ES-I3 (cell line): ENCODE data around the gene EMILIN1.
"Not testable (repeated sequence)": the region's sequence is repeated elsewhere in the genome, so short reads cannot be mapped to it uniquely, and the experiment has no call there.

Experiments used
- H3K36me3 ChIP-seq: 2 replicates; pipeline ENCODE4 v1.6.1; 2013; ENCODE audit warnings: mild to moderate bottlenecking, low read length, control low read depth, moderate library complexity; ENCODE audit not compliant: insufficient read depth
- H3K4me1 ChIP-seq: 2 replicates; pipeline ENCODE4 v1.6.1; 2013; ENCODE audit warnings: mild to moderate bottlenecking, control low read depth, low read length; ENCODE audit not compliant: insufficient read depth
- H3K9ac ChIP-seq: 2 replicates; pipeline ENCODE4 v1.6.1; 2013; ENCODE audit warnings: low read depth, mild to moderate bottlenecking, low read length, moderate library complexity
- H3K9me3 ChIP-seq: 2 replicates; pipeline ENCODE4 v1.6.1; 2013; ENCODE audit warnings: mild to moderate bottlenecking, low read length, moderate library complexity; ENCODE audit not compliant: control insufficient read depth, insufficient read depth

Gene EMILIN1

DNA sequence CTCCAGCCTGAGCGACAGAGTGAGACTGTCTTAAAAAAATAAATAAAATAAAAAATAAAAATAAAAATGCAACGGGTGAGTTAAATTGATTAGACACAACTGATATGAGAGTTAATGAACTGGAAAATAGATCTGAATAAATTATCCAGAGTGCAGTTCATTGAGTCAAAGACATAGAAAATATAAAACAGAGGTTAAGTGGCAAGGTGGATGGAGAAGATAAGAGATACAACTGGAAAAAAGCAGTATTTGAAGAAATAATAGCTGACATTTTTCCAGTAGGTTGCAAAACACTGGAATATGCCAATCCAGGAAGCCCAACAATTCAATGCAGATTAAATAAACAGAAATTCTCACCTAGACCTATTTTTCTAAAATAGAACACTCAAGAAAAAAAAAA is 29.8 kb downstream of the EMILIN1 start:
- Histone ChIP-seq H3K9me3 (no peaks in the 10 kb centered on the region), H3K4me1 (no peaks in the 10 kb centered on the region), H3K36me3 (no peaks in the 10 kb centered on the region), H3K9ac (no peak overlapping the region)

- Histone ChIP-seq H3K9ac (no peak overlapping the region), H3K36me3 (no peaks in the 10 kb centered on the region), H3K4me1 (no peaks in the 10 kb centered on the region)
These were observed 30.7 kb downstream of the EMILIN1 start for GRCh38 chr2:27109083-27109482.

GRCh38 chr2:27110603-27111352 is 32.4 kb downstream of the EMILIN1 start:
- H3K9me3 ChIP-seq, H3K36me3 ChIP-seq, H3K4me1 ChIP-seq: not testable (repeated sequence)
- peak overlapping the region; percentile 28; the same call in 1 of the 2 replicates for H3K9ac ChIP-seq

More at GRCh38 chr2:27109083-27109482, 30.7 kb downstream of the EMILIN1 start:
- H3K9me3 ChIP-seq = no peaks in the 10 kb centered on the region

GRCh38 chr2:27111392-27112078 is 33.1 kb downstream of the EMILIN1 start:
- H3K36me3 ChIP-seq, H3K9me3 ChIP-seq, H3K9ac ChIP-seq, H3K4me1 ChIP-seq: not testable (repeated sequence)

DNA sequence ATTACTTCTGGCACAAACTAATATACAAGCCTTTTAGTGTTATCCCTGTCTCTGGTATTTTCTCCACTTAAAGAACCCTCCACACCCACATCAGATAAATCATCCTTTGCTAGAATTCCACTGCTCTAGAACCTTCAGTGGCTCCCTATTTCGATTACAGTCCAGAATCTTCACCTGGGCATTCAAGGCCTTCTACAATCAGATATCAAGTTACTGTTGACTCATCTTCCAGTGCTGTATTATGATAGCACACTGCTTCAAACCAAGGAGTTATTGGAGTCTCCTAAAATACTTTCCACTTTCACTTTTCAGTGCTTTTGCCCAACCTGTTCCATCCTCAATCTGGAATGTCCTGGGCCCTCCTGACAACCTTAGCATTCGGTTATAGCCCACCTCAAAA is 37.1 kb downstream of the EMILIN1 start:
- H3K9ac ChIP-seq = no peak overlapping the region
- H3K36me3 ChIP-seq = no peaks in the 10 kb centered on the region
- H3K9me3 ChIP-seq = no peaks in the 10 kb centered on the region
- no peaks in the 10 kb centered on the region for H3K4me1 ChIP-seq

GRCh38 chr2:27117995-27118524 is 39.6 kb downstream of the EMILIN1 start:
- H3K9me3 ChIP-seq = no peaks in the 10 kb centered on the region
- peak overlapping the region; percentile 55; the same call in 1 of the 2 replicates for H3K9ac ChIP-seq
- no peaks in the 10 kb centered on the region for H3K36me3 ChIP-seq
- H3K4me1 ChIP-seq = 0 out of 2 replicates have a peak, but pooled peaks cover 3% of the 10 kb centered on the region

- Histone ChIP-seq H3K9me3 (no peaks in the 10 kb centered on the region), H3K4me1 (0 out of 2 replicates have a peak, but pooled peaks cover 5% of the 10 kb centered on the region), H3K36me3 (no peaks in the 10 kb centered on the region), H3K9ac (peak within 1 kb of the TSS; percentile 55; the same call in 1 of the 2 replicates)
These were observed 40.3 kb downstream of the EMILIN1 start, which contains the start of gene CGREF1 for GRCh38 chr2:27118525-27119329. Gene CGREF1 (minus strand): TSS chr2:27119128. CDS start chr2:27104366, 14,762 bp downstream.

DNA sequence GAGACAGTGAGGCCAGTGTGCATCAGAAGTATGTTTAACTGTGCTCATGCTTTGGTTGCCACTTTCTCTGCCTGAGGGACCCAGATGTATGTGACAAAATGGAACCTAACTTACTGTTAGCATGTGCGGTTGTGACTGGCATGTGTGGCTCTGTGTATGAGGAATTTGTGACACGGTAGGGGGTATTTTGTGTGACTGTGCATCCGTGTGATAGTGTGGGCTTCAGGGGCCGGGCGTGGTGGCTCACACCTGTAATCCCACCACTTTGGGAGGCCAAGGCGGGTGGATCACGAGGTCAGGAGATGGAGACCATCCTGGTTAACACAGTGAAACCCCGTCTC is 40.9 kb downstream of the EMILIN1 start:
- H3K36me3 ChIP-seq, H3K4me1 ChIP-seq, H3K9me3 ChIP-seq: not testable (repeated sequence)
- peak overlapping the region; percentile 55; the same call in 1 of the 2 replicates for H3K9ac ChIP-seq

DNA sequence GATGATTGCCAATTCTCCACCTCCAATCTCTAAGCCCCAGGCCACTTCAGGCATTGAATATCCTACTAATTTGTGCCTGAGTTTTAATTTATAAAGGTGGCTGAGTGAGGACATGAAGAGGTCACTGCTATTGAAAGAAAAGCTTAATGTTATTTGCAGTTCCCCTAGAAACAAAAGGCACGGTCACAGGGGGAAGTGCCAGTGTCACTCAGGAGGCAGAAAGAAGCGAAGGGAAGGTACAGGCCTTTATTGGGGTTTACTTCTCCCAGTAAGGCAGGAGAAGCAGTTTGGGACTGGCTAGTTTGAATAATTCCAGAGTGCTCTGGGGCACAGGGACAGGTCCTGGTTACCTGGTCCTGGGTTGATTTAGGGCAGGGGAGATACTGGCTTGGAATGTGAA is 43.5 kb downstream of the EMILIN1 start:
- H3K36me3 ChIP-seq = no peaks in the 10 kb centered on the region
- peaks cover 10% of the 10 kb centered on the region; the same call in 1 of the 2 replicates for H3K4me1 ChIP-seq
- H3K9me3 ChIP-seq = no peaks in the 10 kb centered on the region
- H3K9ac ChIP-seq = no peak overlapping the region

- peaks cover 10% of the 10 kb centered on the region; the same call in 1 of the 2 replicates for H3K4me1 ChIP-seq
- no peaks in the 10 kb centered on the region for H3K36me3 ChIP-seq
- H3K9ac ChIP-seq = peak overlapping the region; percentile 46; the same call in 1 of the 2 replicates
- no peaks in the 10 kb centered on the region for H3K9me3 ChIP-seq
These were observed 44.4 kb downstream of the EMILIN1 start for GRCh38 chr2:27122791-27123190.

DNA sequence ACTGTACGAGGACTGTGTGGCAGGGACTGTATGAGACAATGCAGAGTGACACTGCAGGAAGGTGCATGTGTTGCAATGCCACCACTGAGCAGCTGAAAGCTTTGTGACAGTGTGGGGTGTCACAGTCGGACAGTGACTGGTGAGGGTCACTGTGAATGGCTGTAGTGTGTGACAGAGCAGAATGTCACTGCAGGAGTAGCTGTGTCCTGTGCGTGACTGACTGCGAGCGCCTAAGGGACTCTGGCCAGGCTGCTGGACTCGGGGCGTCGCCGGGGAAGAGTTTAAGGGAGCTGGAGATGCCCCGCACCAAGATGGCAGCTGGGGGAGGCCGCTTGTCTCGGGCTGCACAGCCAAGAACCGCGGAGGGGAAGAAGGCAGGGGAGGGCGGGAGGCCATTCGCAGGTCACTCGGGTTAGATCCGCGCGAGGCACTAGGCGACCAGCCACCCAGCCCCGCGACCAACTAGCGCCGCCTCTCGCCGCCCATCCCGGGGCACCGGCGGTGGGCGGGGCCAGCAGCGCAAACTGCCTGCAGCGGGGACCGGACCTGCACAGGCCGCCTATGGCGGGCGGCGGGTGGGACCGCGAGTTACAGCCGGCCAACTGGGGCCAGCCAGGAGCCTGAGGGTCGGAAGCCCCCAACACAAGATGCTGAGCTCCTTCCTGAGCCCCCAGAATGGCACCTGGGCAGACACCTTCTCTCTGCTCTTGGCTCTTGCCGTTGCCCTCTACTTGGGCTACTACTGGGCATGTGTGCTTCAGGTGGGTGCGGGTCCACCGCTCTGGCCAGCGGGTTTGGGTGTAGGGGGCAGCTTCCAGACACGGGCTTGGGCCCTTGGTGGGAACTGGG is 45.1 kb downstream of the EMILIN1 start, which contains the start of gene ABHD1:
Gene ABHD1, plus strand, starts transcription at position 514 of the 849 bp plus-strand sequence. Its CDS starts 134 bp downstream, at position 648.
- Histone ChIP-seq H3K4me1 (peaks cover 10% of the 10 kb centered on the region; the same call in 1 of the 2 replicates), H3K9ac (peak within 1 kb of the TSS; percentile 46), H3K36me3 (no peaks in the 10 kb centered on the region), H3K9me3 (no peaks in the 10 kb centered on the region)

- Histone ChIP-seq H3K36me3 (no peaks in the 10 kb centered on the region), H3K9me3 (no peaks in the 10 kb centered on the region), H3K4me1 (peaks cover 10% of the 10 kb centered on the region; the same call in 1 of the 2 replicates), H3K9ac (no peak overlapping the region)
These were observed 46.7 kb downstream of the EMILIN1 start for GRCh38 chr2:27125104-27125503.

DNA sequence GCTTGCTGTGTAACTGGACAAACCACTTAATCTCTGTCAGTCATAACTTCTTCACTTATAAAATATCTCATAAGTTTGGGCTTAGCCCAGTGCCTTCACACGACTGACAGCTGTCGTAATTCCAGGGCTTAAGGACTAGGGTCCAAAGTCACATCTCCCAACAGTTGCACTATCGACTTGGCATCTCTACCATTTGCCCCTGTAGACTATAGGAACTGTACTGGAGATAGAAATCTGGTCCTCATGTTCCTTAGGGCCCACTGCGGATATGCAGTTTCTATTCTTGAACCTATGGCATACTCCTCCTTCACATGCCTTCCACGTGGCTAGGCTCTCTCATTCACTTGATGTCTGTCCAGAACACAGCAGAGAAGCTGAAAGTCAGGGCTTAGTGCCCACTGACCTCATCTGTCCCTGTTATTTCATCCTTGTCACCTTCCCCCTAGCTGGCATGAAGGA is 47.9 kb downstream of the EMILIN1 start:
- Histone ChIP-seq H3K9ac (no peak overlapping the region), H3K36me3 (no peaks in the 10 kb centered on the region), H3K4me1 (peaks cover 10% of the 10 kb centered on the region; the same call in 1 of the 2 replicates), H3K9me3 (no peaks in the 10 kb centered on the region)
